ENCODE results near the gene MAP1B.

The MAP1B gene

GRCh38 chr5:72096602-72097188, 10.6 kb upstream of the MAP1B start:
- no peak for DNase-seq (ENCODE audit: low read depth)

- no peak for DNase-seq (ENCODE audit: low read depth)
These were observed 5.4 kb upstream of the MAP1B start for GRCh38 chr5:72101828-72102227.

- no peak for DNase-seq (ENCODE audit: low read depth)
These were observed 501 bp upstream of the MAP1B start for GRCh38 chr5:72106817-72107130.

GRCh38 chr5:72107901-72108201, 576 bp downstream of the MAP1B start:
- DNase-seq (ENCODE audit: low read depth) = no peak

GRCh38 chr5:72108202-72109061, 1.2 kb downstream of the MAP1B start:
- DNase-seq (ENCODE audit: low read depth) = peak; percentile 36

- no peak for DNase-seq (ENCODE audit: low read depth)
These were observed 1.8 kb downstream of the MAP1B start for GRCh38 chr5:72109062-72109411.

- no peak for DNase-seq (ENCODE audit: low read depth)
These were observed 2.4 kb downstream of the MAP1B start for GRCh38 chr5:72109625-72110024.

GRCh38 chr5:72110394-72111013, 3.2 kb downstream of the MAP1B start:
- DNase-seq (ENCODE audit: low read depth) = no peak

- DNase-seq (ENCODE audit: low read depth) = no peak
These were observed 5.1 kb downstream of the MAP1B start for GRCh38 chr5:72112389-72112788.

GRCh38 chr5:72114629-72115028, 7.4 kb downstream of the MAP1B start:
- no peak for DNase-seq (ENCODE audit: low read depth)

GRCh38 chr5:72115296-72115695, 8.0 kb downstream of the MAP1B start:
- DNase-seq (ENCODE audit: low read depth) = no peak

GRCh38 chr5:72117307-72117706, 10.0 kb downstream of the MAP1B start:
- no peak for DNase-seq (ENCODE audit: low read depth)

GRCh38 chr5:72121052-72121779, 13.9 kb downstream of the MAP1B start:
- DNase-seq (ENCODE audit: low read depth) = no peak

GRCh38 chr5:72121780-72122445, 14.6 kb downstream of the MAP1B start:
- no peak for DNase-seq (ENCODE audit: low read depth)

GRCh38 chr5:72122602-72123001, 15.3 kb downstream of the MAP1B start:
- DNase-seq (ENCODE audit: low read depth) = no peak

- no peak for DNase-seq (ENCODE audit: low read depth)
These were observed 16.6 kb downstream of the MAP1B start for GRCh38 chr5:72123764-72124376.

- no peak for DNase-seq (ENCODE audit: low read depth)
These were observed 18.1 kb downstream of the MAP1B start for GRCh38 chr5:72125271-72125940.

- no peak for DNase-seq (ENCODE audit: low read depth)
These were observed 18.8 kb downstream of the MAP1B start for GRCh38 chr5:72125941-72126620.

GRCh38 chr5:72126796-72127195, 19.5 kb downstream of the MAP1B start:
- no peak for DNase-seq (ENCODE audit: low read depth)

GRCh38 chr5:72129725-72130124, 22.4 kb downstream of the MAP1B start:
- DNase-seq (ENCODE audit: low read depth) = no peak

GRCh38 chr5:72130351-72130761, 23.1 kb downstream of the MAP1B start:
- no peak for DNase-seq (ENCODE audit: low read depth)

All from GM04504 (cell line).